GM12878 (cell line): ENCODE results near the gene STK39. TPM values are rescaled to one million over a fixed set of nuclear protein-coding genes. Genes with fewer than 3 reads are reported as not detected.

Experiments used
- ATAC-seq: fragments of 200-7000 bp; cut with Tn5 transposase; 3 replicates; pipeline ENCODE4 v1.9.1; 2020; ENCODE audit warnings: mild to moderate bottlenecking, moderate library complexity
- BruUV-seq: library from RNA; stranded (reverse); fragments of 400-500 nt; replicated peaks from 2 replicates; lab custom pipeline; 2021; lab: Mats Ljungman, UMichigan
- CTCF ChIA-PET: fragments of 300-600 bp; sonication (Branson Sonifier 250); formaldehyde crosslinking; extraction: SDS; loops from one replicate; lab custom pipeline; 2021; ENCODE audit warnings: inconsistent platforms; lab: Yijun Ruan, JAX
- POLR2A ChIA-PET: fragments of 350-600 bp; formaldehyde crosslinking; extraction: SDS; loops from one replicate; lab custom pipeline; 2021; ENCODE audit warnings: inconsistent platforms; lab: Charles Lee
- RAD21 ChIA-PET: fragments of 300-600 bp; sonication (Branson Sonifier 250); formaldehyde crosslinking; loops from one replicate; lab custom pipeline; 2023; ENCODE audit warnings: antibody characterized with exemption; ENCODE audit not compliant: unreplicated experiment; lab: Charles Lee
- SMC1A ChIA-PET: fragments of 300-600 bp; sonication (Branson Sonifier 250); formaldehyde crosslinking; loops from one replicate; lab custom pipeline; 2023; ENCODE audit not compliant: unreplicated experiment, uncharacterized antibody; lab: Charles Lee
- DNase-seq: peaks from one replicate; pipeline ENCODE4 v3.0.0-alpha.2; 2011; ENCODE audit warnings: low read depth, low spot score
- FAIRE-seq: peaks from 3 replicates; lab custom pipeline; 2011; peaks lifted over from hg19 to GRCh38; lab: Jason Lieb, UNC
- H2AFZ ChIP-seq: 2 replicates; pipeline ENCODE4 v1.6.0; 2011; ENCODE audit warnings: low read depth, low read length, control low read depth; ENCODE audit not compliant: control insufficient read depth
- H3K27ac ChIP-seq: 2 replicates; pipeline ENCODE4 v1.5.1; 2011; ENCODE audit warnings: control low read depth; ENCODE audit not compliant: control insufficient read depth, insufficient read depth
- H3K27me3 ChIP-seq, 2 experiments: replicated peaks in 1 of 2; 2 replicates each; pipeline versions ENCODE4 v1.6.0 to v1.6.1; 2011; ENCODE audit warnings: low read length in 1 of 2; ENCODE audit not compliant: control insufficient read depth in 2 of 2, insufficient read depth in 2 of 2
- H3K36me3 ChIP-seq, 2 experiments: 2 replicates each; pipeline ENCODE4 v1.5.1; 2011; ENCODE audit warnings: low read length in 1 of 2; ENCODE audit not compliant: control insufficient read depth in 2 of 2, insufficient read depth in 2 of 2
- H3K4me1 ChIP-seq: 2 replicates; pipeline ENCODE4 v1.6.1; 2011; ENCODE audit warnings: mild to moderate bottlenecking, low read length, moderate library complexity, mixed read lengths; ENCODE audit not compliant: control insufficient read depth, insufficient read depth
- H3K4me2 ChIP-seq: 2 replicates; pipeline ENCODE4 v1.6.0; 2011; ENCODE audit warnings: control low read depth; ENCODE audit not compliant: control insufficient read depth, insufficient read depth
- H3K4me3 ChIP-seq: fragments of 200-600 bp; sonication (generic); 2 replicates; pipeline ENCODE4 v1.5.1; 2016
- H3K79me2 ChIP-seq: 2 replicates; pipeline ENCODE4 v1.6.0; 2011; ENCODE audit warnings: low read length; ENCODE audit not compliant: control insufficient read depth, insufficient read depth
- H3K9ac ChIP-seq: 2 replicates; pipeline ENCODE4 v1.8.0; 2011; ENCODE audit warnings: low read length, control low read depth, mixed read lengths; ENCODE audit not compliant: control insufficient read depth, insufficient read depth
- H3K9me3 ChIP-seq: replicated peaks from 3 replicates; pipeline ENCODE4 v1.5.1; 2011; ENCODE audit warnings: mild to moderate bottlenecking, low read length; ENCODE audit not compliant: control insufficient read depth, insufficient read depth
- H4K20me1 ChIP-seq: 2 replicates; pipeline ENCODE4 v1.6.0; 2011; ENCODE audit not compliant: control insufficient read depth, insufficient read depth
- BHLHE40 ChIP-seq, 2 experiments: fragments of 450-650 bp in 1 of 2; IDR thresholded peaks; 2 replicates each; pipeline ENCODE4 v1.6.1; 2011 to 2017; ENCODE audit warnings: low read depth in 2 of 2, borderline replicate concordance in 1 of 2, improper control_type of control experiment in 1 of 2, low read length in 1 of 2, mild to moderate bottlenecking in 1 of 2
- CREB1 ChIP-seq: IDR thresholded peaks from 2 replicates; pipeline ENCODE4 v1.6.1; 2012; ENCODE audit warnings: low read depth, mild to moderate bottlenecking, inconsistent platforms
- CREM ChIP-seq: IDR thresholded peaks from 2 replicates; pipeline ENCODE4 v1.6.1; 2014; ENCODE audit warnings: antibody characterized with exemption, low read depth
- FOS ChIP-seq: IDR thresholded peaks from 3 replicates; pipeline ENCODE4 v1.6.1; 2011; ENCODE audit warnings: borderline replicate concordance; ENCODE audit not compliant: insufficient read length; ENCODE audit errors: extremely low read depth
- GATAD2B ChIP-seq: fragments of 450-650 bp; conservative IDR thresholded peaks from 2 replicates; pipeline ENCODE4 v1.6.1; 2017; ENCODE audit warnings: low read depth, mild to moderate bottlenecking, moderate library complexity
- NFYA ChIP-seq: IDR thresholded peaks from 2 replicates; pipeline ENCODE4 v1.6.1; 2011; ENCODE audit warnings: low read depth, mild to moderate bottlenecking, low read length, improper control_type of control experiment, borderline replicate concordance
- NFYB ChIP-seq: IDR thresholded peaks from 2 replicates; pipeline ENCODE4 v1.6.1; 2011; ENCODE audit warnings: low read depth, mild to moderate bottlenecking, low read length, improper control_type of control experiment, moderate library complexity; ENCODE audit not compliant: insufficient read depth
- SRF ChIP-seq, 2 experiments: IDR thresholded peaks; 2 replicates each; pipeline ENCODE4 v1.6.1; 2011; ENCODE audit warnings: low read depth in 2 of 2, low read length in 2 of 2, mild to moderate bottlenecking in 1 of 2, moderate library complexity in 1 of 2
- STAT3 ChIP-seq: IDR thresholded peaks from 2 replicates; pipeline ENCODE4 v1.6.1; 2011; ENCODE audit warnings: low read depth, low read length, improper control_type of control experiment
- TCF3 ChIP-seq: IDR thresholded peaks from 2 replicates; pipeline ENCODE4 v1.6.1; 2012; ENCODE audit warnings: low read depth, mild to moderate bottlenecking, low read length, borderline replicate concordance; ENCODE audit not compliant: insufficient read depth
- WGBS: methylation state at CpG from one replicate; pipeline ENCODE4 v1.1.6; 2016; ENCODE audit warnings: low lambda C conversion rate; ENCODE audit not compliant: insufficient replicate concordance, insufficient coverage; ENCODE audit errors: missing lambda C conversion rate; 5-methylcytosine and 5-hydroxymethylcytosine counted together
- in situ Hi-C: fragments of 300-500 bp; cut with MboI; formaldehyde crosslinking; loops from 9 replicates; pipeline ENCODE4 v1.14.3; 2018; ENCODE audit warnings: mixed read lengths
- intact Hi-C: fragments of 100-400 bp; cut with micrococcal nuclease; formaldehyde crosslinking; loops from one replicate; pipeline ENCODE4 v1.14.2; 2022; ENCODE audit not compliant: unreplicated experiment
- polyA plus RNA-seq, 11 experiments: library from polyadenylated mRNA; depleted of rRNA in 4 of 11; unstranded in 6 of 11; stranded (reverse) in 5 of 11; fragments of >200 nt; fragmentation: Nextera tagmentation in 4 of 11; fragmentation: Illumina TruSeq in 1 of 11; extraction: Ambion mirVana in 4 of 11; extraction: Trizol in 1 of 11; gene quantifications; 1 replicate in 1 of 11; 2 replicates in 10 of 11; pipeline versions ENCODE4 v1.2.1 to v1.2.3, GENCODE V29; 2011 to 2016; ENCODE audit warnings: inconsistent platforms in 2 of 11, missing spikeins in 2 of 11, low read depth in 1 of 11
- total RNA-seq, 4 experiments: library from RNA; depleted of rRNA in 3 of 4; stranded (reverse); fragments of >200 nt in 3 of 4; fragmentation: Illumina TruSeq in 1 of 4; extraction: Trizol in 1 of 4; gene quantifications; 2 replicates each; pipeline versions ENCODE4 v1.2.1 to v1.2.3, GENCODE V29; 2013 to 2021
- TF ChIP-seq, protein P1 (sequence below): fragments of 450-650 bp; IDR thresholded peaks from 2 replicates; pipeline ENCODE4 v1.6.1; 2018; ENCODE audit warnings: mild to moderate bottlenecking, low read depth, moderate library complexity; ENCODE audit not compliant: partially characterized antibody
- TF ChIP-seq, protein P2 (sequence below): fragments of 450-650 bp; IDR thresholded peaks from 2 replicates; pipeline ENCODE4 v1.6.1; 2016; ENCODE audit warnings: mild to moderate bottlenecking, moderate library complexity, borderline replicate concordance
- TF ChIP-seq, protein P3 (sequence below): fragments of 450-650 bp; IDR thresholded peaks from 2 replicates; pipeline ENCODE4 v1.6.1; 2017; ENCODE audit warnings: mild to moderate bottlenecking

STK39 gene
- total and polyA plus RNA-seq, 10 of the 15 experiments (the other 5 are each of a cell fraction or from before 2014, with no cell fraction given), result 0.03 to 0.21 (median 0.07) TPM; not detected in 5

DNA sequence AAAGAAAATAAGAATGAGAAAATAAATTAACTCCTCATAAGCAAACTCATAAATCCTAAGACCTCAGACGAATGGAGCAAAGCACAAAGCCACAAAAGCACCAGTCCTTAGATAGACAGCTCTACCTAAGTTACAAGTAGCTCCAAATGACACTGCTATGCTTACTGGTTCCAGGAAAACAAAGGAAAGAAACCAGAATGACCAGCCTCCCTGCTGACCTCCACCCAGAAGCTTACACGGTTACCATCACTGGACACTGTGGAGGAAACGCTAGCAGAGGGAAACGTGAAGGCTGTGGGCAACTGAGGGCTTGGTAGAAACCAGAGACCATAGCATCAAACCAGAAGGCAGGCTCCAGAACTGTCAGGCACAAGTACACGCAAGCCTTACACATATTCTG lies 67.8 kb downstream of the STK39 start:
- in situ Hi-C loops, result no loop called here
- H3K27ac ChIP-seq, result no peak overlapping the region
- no peak for TF ChIP-seq CREB1
- no peak for TF ChIP-seq CREM
- TF ChIP-seq STAT3, result no peak
- no peak for TF ChIP-seq FOS
- TF ChIP-seq, protein P1, sequence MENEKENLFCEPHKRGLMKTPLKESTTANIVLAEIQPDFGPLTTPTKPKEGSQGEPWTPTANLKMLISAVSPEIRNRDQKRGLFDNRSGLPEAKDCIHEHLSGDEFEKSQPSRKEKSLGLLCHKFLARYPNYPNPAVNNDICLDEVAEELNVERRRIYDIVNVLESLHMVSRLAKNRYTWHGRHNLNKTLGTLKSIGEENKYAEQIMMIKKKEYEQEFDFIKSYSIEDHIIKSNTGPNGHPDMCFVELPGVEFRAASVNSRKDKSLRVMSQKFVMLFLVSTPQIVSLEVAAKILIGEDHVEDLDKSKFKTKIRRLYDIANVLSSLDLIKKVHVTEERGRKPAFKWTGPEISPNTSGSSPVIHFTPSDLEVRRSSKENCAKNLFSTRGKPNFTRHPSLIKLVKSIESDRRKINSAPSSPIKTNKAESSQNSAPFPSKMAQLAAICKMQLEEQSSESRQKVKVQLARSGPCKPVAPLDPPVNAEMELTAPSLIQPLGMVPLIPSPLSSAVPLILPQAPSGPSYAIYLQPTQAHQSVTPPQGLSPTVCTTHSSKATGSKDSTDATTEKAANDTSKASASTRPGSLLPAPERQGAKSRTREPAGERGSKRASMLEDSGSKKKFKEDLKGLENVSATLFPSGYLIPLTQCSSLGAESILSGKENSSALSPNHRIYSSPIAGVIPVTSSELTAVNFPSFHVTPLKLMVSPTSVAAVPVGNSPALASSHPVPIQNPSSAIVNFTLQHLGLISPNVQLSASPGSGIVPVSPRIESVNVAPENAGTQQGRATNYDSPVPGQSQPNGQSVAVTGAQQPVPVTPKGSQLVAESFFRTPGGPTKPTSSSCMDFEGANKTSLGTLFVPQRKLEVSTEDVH, result no peak
- no peak for TF ChIP-seq SRF (IDR thresholded peaks at IDR 0.05; ENCODE audit: low read depth in 2 of 2, low read length in 2 of 2)
- no peak for TF ChIP-seq TCF3
- TF ChIP-seq GATAD2B, result no peak
- TF ChIP-seq, protein P2, sequence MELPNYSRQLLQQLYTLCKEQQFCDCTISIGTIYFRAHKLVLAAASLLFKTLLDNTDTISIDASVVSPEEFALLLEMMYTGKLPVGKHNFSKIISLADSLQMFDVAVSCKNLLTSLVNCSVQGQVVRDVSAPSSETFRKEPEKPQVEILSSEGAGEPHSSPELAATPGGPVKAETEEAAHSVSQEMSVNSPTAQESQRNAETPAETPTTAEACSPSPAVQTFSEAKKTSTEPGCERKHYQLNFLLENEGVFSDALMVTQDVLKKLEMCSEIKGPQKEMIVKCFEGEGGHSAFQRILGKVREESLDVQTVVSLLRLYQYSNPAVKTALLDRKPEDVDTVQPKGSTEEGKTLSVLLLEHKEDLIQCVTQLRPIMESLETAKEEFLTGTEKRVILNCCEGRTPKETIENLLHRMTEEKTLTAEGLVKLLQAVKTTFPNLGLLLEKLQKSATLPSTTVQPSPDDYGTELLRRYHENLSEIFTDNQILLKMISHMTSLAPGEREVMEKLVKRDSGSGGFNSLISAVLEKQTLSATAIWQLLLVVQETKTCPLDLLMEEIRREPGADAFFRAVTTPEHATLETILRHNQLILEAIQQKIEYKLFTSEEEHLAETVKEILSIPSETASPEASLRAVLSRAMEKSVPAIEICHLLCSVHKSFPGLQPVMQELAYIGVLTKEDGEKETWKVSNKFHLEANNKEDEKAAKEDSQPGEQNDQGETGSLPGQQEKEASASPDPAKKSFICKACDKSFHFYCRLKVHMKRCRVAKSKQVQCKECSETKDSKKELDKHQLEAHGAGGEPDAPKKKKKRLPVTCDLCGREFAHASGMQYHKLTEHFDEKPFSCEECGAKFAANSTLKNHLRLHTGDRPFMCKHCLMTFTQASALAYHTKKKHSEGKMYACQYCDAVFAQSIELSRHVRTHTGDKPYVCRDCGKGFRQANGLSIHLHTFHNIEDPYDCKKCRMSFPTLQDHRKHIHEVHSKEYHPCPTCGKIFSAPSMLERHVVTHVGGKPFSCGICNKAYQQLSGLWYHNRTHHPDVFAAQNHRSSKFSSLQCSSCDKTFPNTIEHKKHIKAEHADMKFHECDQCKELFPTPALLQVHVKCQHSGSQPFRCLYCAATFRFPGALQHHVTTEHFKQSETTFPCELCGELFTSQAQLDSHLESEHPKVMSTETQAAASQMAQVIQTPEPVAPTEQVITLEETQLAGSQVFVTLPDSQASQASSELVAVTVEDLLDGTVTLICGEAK, result no peak
- no peak for TF ChIP-seq NFYA
- TF ChIP-seq NFYB, result no peak
- TF ChIP-seq, protein P3, sequence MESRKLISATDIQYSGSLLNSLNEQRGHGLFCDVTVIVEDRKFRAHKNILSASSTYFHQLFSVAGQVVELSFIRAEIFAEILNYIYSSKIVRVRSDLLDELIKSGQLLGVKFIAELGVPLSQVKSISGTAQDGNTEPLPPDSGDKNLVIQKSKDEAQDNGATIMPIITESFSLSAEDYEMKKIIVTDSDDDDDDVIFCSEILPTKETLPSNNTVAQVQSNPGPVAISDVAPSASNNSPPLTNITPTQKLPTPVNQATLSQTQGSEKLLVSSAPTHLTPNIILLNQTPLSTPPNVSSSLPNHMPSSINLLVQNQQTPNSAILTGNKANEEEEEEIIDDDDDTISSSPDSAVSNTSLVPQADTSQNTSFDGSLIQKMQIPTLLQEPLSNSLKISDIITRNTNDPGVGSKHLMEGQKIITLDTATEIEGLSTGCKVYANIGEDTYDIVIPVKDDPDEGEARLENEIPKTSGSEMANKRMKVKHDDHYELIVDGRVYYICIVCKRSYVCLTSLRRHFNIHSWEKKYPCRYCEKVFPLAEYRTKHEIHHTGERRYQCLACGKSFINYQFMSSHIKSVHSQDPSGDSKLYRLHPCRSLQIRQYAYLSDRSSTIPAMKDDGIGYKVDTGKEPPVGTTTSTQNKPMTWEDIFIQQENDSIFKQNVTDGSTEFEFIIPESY, result no peak
- TF ChIP-seq BHLHE40 (IDR thresholded peaks at IDR 0.05; ENCODE audit: borderline replicate concordance in 1 of 2, low read depth in 2 of 2, low read length in 1 of 2), result no peak

More for the DNA sequence above, 67.8 kb downstream of the STK39 start:
- Histone ChIP-seq H3K4me1 (no peaks in the 10 kb centered on the region), H3K79me2 (no peaks in the 10 kb centered on the region), H3K4me3 (no peak overlapping the region), H3K9ac (no peak overlapping the region), H3K36me3 (no peaks in the 10 kb centered on the region), H2AFZ (no peak overlapping the region), H4K20me1 (no peaks in the 10 kb centered on the region), H3K9me3 (no peaks in the 10 kb centered on the region), H3K27me3 (peaks cover 1 to 9% of the 10 kb centered on the region in 2 experiments; a peak in 2 of 4 replicates), H3K4me2 (no peak overlapping the region)
- intact Hi-C loops, result no loop called here
- ATAC-seq (no peak), DNase-seq (no peak), FAIRE-seq (no peak)
- ChIA-PET SMC1A (no interaction called here), CTCF (interaction anchor here (1.1 kb wide), 1 partner anchor 61 kb away, joined by 3 read pairs; no protein-coding TSS in a partner anchor), POLR2A (no interaction called here), RAD21 (no interaction called here)
- 49% methylated on average over 5 of the region's 5 CpGs for WGBS
- BruUV-seq, result no TSS peak
